ENCODE results near the gene SDK1. TPM values are rescaled to one million over a fixed set of nuclear protein-coding genes. Genes with fewer than 3 reads are reported as not detected.

SDK1 gene
- total RNA-seq, 4 donors from 2014 or later = 2.0 to 9.3 (median 3.8) TPM

DNA sequence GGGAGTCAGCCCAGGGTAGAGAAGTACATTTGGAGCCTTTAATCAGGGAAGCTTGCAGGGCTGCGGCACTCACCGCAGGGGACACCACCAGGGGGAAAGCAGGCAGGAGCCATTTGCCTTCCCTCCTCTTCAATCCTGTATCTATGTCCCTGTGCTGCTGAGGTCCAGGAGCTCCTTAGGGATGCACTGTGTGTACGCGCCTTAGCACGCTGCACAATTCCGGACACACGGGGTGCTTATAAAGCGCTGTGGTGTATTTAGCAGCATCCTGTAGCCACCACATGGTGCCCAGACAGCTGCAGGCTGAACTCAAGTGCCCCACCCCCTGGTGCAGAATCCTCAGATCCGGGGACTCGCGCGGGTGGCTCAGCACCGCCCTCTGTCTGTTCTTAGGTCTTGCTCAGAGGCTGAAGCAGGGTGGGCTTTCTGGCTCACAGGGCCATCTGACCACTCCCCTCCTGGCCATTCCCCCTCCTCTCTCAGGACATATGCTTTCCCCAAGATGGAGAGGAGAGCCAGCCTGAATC is 421.4 kb downstream of the SDK1 start:
- DNase-seq = no peak
- H3K4me1 ChIP-seq = no peaks in the 10 kb centered on the region
- TF ChIP-seq POLR2A (IDR thresholded peaks at IDR 0.05) = no peak
- TF ChIP-seq, protein P1, sequence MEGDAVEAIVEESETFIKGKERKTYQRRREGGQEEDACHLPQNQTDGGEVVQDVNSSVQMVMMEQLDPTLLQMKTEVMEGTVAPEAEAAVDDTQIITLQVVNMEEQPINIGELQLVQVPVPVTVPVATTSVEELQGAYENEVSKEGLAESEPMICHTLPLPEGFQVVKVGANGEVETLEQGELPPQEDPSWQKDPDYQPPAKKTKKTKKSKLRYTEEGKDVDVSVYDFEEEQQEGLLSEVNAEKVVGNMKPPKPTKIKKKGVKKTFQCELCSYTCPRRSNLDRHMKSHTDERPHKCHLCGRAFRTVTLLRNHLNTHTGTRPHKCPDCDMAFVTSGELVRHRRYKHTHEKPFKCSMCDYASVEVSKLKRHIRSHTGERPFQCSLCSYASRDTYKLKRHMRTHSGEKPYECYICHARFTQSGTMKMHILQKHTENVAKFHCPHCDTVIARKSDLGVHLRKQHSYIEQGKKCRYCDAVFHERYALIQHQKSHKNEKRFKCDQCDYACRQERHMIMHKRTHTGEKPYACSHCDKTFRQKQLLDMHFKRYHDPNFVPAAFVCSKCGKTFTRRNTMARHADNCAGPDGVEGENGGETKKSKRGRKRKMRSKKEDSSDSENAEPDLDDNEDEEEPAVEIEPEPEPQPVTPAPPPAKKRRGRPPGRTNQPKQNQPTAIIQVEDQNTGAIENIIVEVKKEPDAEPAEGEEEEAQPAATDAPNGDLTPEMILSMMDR (IDR thresholded peaks at IDR 0.05) = no peak
- no peaks in the 10 kb centered on the region for H3K27me3 ChIP-seq
- intact Hi-C loops (cut with DNase I) = no loop called here
- no peak overlapping the region for H3K4me3 ChIP-seq
- no peaks in the 10 kb centered on the region for H3K9me3 ChIP-seq
- no peak overlapping the region for H3K27ac ChIP-seq
- WGBS, 2 donors = 67 to 80% methylated on average over 3 to 12 of the region's 13 CpGs
- no peaks in the 10 kb centered on the region for H3K36me3 ChIP-seq

DNA sequence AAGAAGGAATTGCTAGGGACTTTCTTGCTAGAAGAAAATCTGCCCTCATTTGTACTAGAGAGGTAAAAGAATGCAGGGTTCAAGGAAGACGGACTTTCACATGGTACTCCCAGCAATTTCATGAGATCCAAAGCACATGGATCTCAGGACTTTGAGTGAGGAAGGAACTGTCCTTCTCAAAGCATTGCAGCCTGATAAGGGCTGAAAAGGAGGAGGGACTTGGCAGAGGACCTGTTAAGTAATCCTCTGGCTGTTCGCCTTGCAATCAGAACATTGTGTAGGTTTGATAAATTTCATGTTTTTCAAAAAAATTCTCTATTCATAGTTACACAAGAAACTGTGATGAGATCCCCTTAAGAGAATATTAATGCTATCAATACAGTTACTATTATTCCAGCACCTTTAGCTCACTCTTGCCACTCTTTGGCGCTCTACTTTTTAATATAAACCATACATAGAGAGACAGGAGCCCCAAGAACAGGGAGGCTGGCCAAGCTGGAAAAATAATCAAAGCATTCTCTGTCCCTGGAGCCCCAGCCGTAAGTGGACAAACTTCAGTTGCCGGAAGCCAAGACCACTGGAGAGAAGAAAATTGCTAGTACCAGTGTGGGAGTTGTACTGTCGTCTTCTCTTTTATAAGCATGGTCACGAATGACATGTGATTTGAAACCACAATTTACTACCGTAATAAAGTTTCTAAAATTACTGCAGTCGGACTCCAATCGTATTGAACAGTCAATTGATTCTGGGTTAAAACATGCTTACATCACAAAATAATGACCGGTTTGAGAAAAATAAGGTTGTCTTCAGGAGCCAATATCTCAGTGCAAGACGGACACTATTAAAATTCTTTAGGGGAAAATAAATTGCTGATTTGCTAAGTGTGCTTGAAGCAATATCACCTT is 424.4 kb downstream of the SDK1 start:
- DNase-seq = no peak
- TF ChIP-seq, protein P1 (IDR thresholded peaks at IDR 0.05) = no peak
- H3K27me3 ChIP-seq = no peaks in the 10 kb centered on the region
- no peak overlapping the region for H3K4me3 ChIP-seq
- H3K27ac ChIP-seq = no peak overlapping the region
- H3K36me3 ChIP-seq = no peaks in the 10 kb centered on the region
- intact Hi-C loops (cut with DNase I) = no loop called here
- H3K4me1 ChIP-seq = no peaks in the 10 kb centered on the region
- 75 to 76% methylated on average over 12 of the region's 12 CpGs for WGBS, 2 donors
- H3K9me3 ChIP-seq = no peaks in the 10 kb centered on the region

DNA sequence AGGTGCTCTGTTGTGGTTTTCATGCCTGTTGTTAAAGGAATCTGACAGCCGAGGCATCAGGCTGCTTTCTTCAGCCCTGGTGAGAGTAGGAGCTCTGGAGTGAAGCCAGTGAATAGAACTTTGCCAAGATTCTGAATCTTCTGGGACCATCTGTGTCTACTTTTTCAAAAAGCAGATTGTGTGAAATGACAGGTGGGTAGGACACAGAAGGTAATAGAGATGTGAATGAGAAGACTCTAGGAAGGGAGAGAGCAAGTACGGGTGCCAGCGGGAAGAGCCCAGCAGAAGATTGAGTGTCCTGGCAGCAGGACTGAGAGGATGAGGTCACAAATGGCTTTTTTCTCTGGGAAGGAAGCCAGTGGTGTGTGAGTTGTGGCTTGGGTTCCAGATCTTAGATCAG is 429.2 kb downstream of the SDK1 start:
- Histone ChIP-seq H3K27me3 (no peaks in the 10 kb centered on the region), H3K36me3 (no peaks in the 10 kb centered on the region), H3K4me3 (no peak overlapping the region), H3K9me3 (peaks cover 0 to 5% (median 0%) of the 10 kb centered on the region in 3 donors), H3K27ac (no peak overlapping the region), H3K4me1 (no peaks in the 10 kb centered on the region)
- TF ChIP-seq POLR2A (IDR thresholded peaks at IDR 0.05) = no peak
- TF ChIP-seq, protein P1 (IDR thresholded peaks at IDR 0.05) = no peak
- intact Hi-C loops (cut with DNase I) = no loop called here
- 76 to 81% methylated on average over 2 to 3 of the region's 3 CpGs for WGBS, 2 donors
- no peak for DNase-seq

DNA sequence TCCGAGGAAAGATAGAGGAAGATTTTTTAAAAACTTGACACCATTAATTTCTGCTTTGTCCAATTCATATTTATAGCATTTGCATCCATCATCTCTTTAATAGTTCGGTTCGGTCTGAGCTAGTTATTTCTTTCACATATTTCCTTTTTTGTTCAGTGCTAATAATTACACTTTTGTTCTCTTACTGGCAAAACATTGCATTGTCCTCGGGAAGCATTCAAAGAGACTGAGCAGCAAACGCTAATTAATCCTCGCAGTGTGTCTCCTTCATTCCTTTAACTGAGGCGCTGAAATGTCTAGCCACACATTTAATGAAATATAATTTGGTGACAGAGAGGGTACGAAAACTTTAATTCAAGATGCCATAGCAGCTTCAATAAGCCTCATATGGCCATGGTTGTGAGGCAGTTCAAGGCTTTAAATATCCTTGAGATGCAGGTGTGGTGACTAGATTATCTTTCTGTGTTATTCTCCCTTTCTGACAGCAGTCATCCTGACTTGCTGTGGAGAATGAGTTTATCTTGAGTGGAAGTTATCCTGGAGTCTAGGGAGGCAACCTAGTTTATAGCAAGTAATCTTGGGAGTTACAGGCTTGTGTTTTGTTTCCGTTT is 431.4 kb downstream of the SDK1 start:
- intact Hi-C loops (cut with DNase I) = no loop called here
- TF ChIP-seq, protein P1 (IDR thresholded peaks at IDR 0.05) = no peak
- TF ChIP-seq POLR2A (IDR thresholded peaks at IDR 0.05) = no peak
- peaks cover 0 to 3% (median 0%) of the 10 kb centered on the region in 4 donors for H3K27me3 ChIP-seq

More for the DNA sequence above, 431.4 kb downstream of the SDK1 start:
- WGBS, 2 donors = 80 to 82% methylated on average over 9 of the region's 9 CpGs
- peaks cover 0 to 5% (median 0%) of the 10 kb centered on the region in 3 donors for H3K9me3 ChIP-seq
- H3K4me1 ChIP-seq = no peaks in the 10 kb centered on the region
- DNase-seq = no peak
- no peak overlapping the region for H3K27ac ChIP-seq
- no peak overlapping the region for H3K4me3 ChIP-seq
- no peaks in the 10 kb centered on the region for H3K36me3 ChIP-seq
